ENCODE data around the gene UCP2. TPM values are rescaled to one million over a fixed set of nuclear protein-coding genes. Genes with fewer than 3 reads are reported as not detected.

Gene UCP2
- total RNA-seq, 2 donors from 2014 or later: 701 to 919 TPM

DNA sequence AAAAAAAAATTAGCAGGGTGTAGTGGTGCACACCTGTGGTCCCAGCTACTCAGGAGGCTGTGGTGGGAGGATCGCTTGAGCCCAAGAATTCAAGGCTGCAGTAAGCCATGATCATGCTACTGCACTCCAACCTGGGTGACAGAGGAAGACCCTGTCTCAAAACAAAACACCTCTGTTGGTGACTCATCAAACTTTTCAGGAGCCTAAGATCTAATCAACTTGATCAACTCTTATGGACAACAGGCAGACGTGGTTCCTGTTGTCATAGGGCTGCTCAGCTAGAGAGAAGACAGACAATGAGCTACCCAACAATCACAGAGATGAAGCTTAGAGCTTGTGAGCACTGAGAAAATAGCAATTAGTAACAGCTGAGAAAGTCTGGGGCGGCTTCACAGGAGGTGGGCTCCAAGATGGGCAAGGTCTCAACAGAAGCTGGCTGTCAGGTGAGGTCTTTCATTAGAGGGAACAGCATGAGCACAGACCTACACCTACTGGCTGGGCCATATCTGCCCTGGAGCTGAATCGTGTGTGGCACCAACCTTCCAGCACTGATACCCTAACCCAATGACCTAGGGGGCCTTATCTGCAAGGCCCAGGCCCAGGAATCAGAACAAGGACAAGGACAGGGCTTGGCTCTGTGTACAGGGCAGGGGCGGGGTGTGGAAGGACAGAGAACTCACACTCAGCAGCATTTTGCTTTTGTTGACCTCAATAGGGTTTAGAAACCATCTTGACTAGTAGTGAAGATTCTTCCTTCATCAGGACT lies 33.5 kb upstream of the UCP2 start:
- ATAC-seq (no peak), DNase-seq (no peak)
- Mint-ChIP-seq H3K27me3 (no peaks in the 10 kb centered on the region), H3K4me3 (no peak overlapping the region), H3K27ac (peak overlapping the region; percentile 100), H3K4me1 (peaks cover 45% of the 10 kb centered on the region), H3K36me3 (ENCODE audit: low read depth) (no peaks in the 10 kb centered on the region)
- peaks cover 3% of the 10 kb centered on the region for H3K9me3 ChIP-seq (ENCODE audit: control insufficient read depth, low read length, poor library complexity, severe bottlenecking)

DNA sequence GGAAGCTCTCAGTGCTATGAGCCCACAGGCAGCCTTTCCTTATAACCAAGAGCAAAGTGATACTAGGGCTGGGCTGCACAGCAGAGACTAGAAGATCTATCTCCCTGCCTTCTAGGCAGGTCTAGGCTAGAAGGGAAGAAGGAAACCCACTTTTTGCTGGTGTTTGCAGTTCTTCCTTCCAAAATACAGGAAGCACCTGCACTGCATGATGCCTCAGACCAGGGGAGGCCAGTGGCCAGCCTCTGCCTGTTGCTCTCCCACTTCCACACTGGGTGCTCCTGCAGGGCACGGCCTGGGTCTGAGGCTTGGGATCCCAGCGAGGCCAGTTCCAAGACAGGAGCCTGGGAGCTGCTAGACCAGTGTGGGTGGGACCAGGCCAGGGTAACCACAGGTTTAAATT lies 32.2 kb upstream of the UCP2 start:
- peaks cover 3% of the 10 kb centered on the region for H3K9me3 ChIP-seq (ENCODE audit: control insufficient read depth, low read length, poor library complexity, severe bottlenecking)
- Mint-ChIP-seq H3K4me3 (peak overlapping the region; percentile 50), H3K36me3 (ENCODE audit: low read depth) (no peaks in the 10 kb centered on the region), H3K27ac (peak overlapping the region; percentile 100), H3K27me3 (no peaks in the 10 kb centered on the region), H3K4me1 (peaks cover 58% of the 10 kb centered on the region)
- ATAC-seq: no peak
- no peak for DNase-seq

DNA sequence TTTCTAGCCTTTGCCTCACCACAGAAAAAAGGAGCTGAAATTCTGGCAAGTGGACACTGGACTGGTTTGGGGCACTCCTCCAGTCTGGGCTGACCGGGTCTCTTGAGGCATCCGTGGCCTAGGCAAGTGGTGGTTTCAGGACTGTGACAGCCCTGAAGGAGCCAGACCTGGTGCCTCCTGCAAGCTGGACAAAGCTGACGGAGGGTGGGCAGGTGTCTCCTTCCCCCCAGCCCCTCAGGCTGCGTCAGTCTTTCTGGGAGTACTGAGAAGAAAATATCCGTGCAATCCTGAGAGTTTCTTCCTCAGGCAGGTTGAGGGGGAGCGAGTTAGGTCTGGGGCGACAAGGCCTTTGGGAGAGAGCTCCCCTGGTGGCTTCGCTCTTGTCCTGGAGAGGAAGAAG lies 30.5 kb upstream of the UCP2 start:
- ATAC-seq: no peak

DNA sequence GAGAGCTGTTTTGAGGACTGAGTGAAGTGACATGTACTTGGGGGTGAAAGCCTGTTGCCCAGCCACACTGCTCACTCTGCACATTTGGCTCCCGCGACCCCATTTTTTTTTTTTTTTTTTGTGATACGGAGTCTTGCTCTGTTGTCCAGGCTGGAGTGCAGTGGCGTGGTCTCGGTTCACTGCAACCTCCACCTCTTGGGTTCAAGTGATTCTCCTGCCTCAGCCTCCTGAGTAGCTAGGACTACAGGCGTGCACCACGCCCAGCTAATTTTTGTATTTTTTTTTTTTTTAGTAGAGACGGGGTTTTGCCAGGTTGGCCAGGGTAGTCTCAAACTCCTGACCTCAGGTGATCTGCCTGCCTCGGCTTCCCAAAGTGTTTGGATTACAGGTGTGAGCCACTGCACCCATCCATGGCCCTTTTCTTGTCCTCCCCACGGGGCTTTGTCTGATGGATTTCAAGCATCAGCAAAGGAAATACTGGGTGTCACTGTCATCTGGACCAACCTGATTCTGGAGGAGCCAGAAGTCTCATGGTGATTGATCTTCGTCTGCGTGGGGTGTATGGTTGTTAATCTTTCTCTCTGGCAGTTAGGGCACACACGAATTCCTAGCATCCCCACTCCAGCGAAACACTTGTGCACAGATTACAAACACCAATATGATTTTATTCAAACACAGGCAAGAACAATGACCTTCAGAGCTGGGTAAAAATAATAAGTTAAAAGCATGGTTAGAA lies 29.6 kb upstream of the UCP2 start:
- DNase-seq (no peak), ATAC-seq (peak; percentile 18)
- H3K4me3 Mint-ChIP-seq: peak overlapping the region; percentile 90
- H3K36me3 Mint-ChIP-seq (ENCODE audit: low read depth): no peaks in the 10 kb centered on the region
- H3K27me3 Mint-ChIP-seq: no peaks in the 10 kb centered on the region
- peaks cover 73% of the 10 kb centered on the region for H3K4me1 Mint-ChIP-seq
- no peaks in the 10 kb centered on the region for H3K9me3 ChIP-seq (ENCODE audit: control insufficient read depth, low read length, poor library complexity, severe bottlenecking)
- peak overlapping the region; percentile 100 for H3K27ac Mint-ChIP-seq

More for the DNA sequence above, 30.5 kb upstream of the UCP2 start:
- Mint-ChIP-seq H3K27ac (peak overlapping the region; percentile 100), H3K4me3 (no peak overlapping the region), H3K4me1 (peaks cover 65% of the 10 kb centered on the region), H3K27me3 (no peaks in the 10 kb centered on the region), H3K36me3 (ENCODE audit: low read depth) (no peaks in the 10 kb centered on the region)
- no peak for DNase-seq
- H3K9me3 ChIP-seq (ENCODE audit: control insufficient read depth, low read length, poor library complexity, severe bottlenecking): peaks cover 3% of the 10 kb centered on the region

DNA sequence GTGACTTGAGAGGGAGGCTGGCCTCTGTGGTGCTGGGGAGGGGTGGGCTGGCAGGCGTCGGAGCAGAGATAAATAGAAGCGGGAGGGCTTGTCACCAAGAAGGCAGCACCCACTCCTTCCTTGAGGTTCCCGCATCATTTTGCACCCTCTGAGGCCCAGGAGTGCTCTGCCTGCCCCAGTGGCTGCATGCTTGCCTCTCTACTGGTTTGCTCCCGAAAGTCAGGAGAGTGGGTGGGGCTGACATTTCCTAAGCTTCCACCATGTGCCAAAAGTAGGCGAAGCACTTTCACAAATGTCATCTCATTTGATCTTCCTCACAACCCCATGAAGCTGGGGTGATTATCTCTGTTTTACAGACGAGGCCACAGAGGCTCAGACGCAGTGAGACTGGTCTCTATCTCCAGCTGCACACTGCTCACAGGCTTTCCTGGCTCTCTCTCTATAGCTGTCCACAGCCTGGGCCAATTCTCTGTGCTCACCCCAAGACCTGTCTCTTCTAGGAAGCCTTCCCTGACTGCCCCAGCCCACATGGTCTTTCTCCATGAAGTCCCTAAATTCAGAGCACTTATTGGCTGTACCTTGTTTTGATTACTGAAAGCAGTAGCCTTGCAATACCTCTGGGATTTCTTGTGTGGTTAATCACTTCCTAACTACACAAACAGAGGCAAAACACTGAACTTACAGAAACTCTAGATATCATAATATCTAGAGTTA lies 28.9 kb upstream of the UCP2 start:
- DNase-seq (peak in 1 of 3 donors; percentile 52), ATAC-seq (peak; percentile 85)
- Mint-ChIP-seq H3K4me3 (peak overlapping the region; percentile 90), H3K36me3 (ENCODE audit: low read depth) (no peaks in the 10 kb centered on the region), H3K4me1 (peaks cover 73% of the 10 kb centered on the region), H3K27me3 (no peaks in the 10 kb centered on the region), H3K27ac (peak overlapping the region; percentile 100)
- H3K9me3 ChIP-seq (ENCODE audit: control insufficient read depth, low read length, poor library complexity, severe bottlenecking): no peaks in the 10 kb centered on the region

DNA sequence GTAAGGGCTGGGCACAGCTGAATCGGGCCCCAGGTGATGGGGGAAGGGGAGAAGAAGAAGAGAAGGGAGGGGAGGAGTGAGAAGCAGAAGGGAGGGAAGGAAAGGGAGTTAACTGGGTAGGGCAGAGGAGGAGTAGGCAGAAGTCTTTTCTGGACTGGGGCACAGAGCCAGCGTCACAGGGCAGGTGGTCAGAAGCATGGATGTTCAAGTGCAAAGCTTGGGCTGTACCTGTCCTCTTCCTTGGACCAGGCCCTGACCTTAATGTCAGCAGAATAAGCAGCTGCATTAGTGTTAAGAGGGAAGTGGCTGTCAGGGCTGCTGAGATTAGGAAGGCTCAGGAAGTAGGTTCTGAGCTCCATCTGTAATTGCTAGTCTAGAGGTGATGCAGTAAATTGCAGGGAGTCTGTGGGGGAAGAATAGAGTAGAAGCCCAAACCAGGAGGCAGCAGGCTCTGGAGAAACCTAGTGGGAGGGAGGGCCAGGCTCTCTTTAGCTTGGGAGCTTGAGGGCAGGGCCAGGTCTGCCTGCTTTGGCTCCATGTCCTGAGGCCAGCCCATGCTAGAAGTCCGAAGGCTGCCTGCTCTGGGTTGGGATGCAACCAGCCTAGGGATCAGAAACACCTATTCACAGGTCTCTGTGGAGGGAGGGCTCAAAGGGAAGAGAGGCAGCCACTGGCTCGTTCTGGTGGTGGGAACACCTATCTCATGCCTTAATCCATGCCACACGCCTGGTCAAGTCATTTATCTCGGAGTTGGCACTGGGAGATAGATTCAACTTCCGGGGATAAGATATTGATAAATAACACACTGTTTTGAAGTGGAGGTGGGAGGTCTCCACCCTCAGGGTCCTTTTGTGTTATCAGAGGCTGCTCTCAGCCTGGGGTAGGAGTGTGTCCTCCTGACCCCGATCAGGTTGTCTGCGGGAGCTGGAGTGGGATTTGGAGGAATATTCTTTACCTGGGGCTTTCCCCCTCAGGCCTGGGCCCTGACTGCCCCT lies 28.0 kb upstream of the UCP2 start:
- no peaks in the 10 kb centered on the region for H3K9me3 ChIP-seq (ENCODE audit: control insufficient read depth, low read length, poor library complexity, severe bottlenecking)
- peak overlapping the region; percentile 100 for H3K27ac Mint-ChIP-seq
- H3K4me3 Mint-ChIP-seq: peak overlapping the region; percentile 90
- no peaks in the 10 kb centered on the region for H3K36me3 Mint-ChIP-seq (ENCODE audit: low read depth)
- ATAC-seq (no peak), DNase-seq (no peak)
- H3K4me1 Mint-ChIP-seq: peaks cover 77% of the 10 kb centered on the region
- H3K27me3 Mint-ChIP-seq: no peaks in the 10 kb centered on the region

DNA sequence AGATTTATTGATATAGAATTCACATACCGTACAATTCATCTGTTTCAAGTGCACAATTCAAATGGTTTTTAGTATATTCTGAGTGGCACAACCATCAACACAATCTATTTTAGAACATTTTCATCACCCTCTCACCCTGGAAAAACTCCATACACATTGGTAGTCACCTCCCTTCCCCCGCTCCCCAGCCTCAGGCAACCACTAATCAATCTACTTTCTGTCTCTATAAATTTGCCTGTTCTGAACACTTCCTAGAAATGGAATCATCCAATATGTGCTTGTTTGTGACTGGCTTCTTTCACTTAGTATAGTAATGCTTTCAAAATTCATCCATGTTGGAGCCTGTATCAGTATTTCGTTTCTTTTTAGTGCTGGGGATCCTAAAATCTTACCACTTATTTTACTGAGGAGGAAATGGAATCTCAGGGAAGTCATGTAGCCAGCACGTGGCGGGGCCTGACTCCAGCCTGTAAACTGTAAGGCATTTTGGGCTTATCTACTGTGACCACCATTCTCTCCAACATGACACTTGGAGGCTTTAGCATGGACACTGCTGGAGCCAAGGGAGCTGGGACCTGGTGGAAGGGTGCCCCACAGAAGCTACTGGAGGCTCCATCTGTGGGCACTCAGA lies 27.1 kb upstream of the UCP2 start:
- H3K9me3 ChIP-seq (ENCODE audit: control insufficient read depth, low read length, poor library complexity, severe bottlenecking): no peaks in the 10 kb centered on the region
- ATAC-seq: no peak
- Mint-ChIP-seq H3K27ac (peak overlapping the region; percentile 100), H3K27me3 (no peaks in the 10 kb centered on the region), H3K4me3 (peak overlapping the region; percentile 86), H3K36me3 (ENCODE audit: low read depth) (no peaks in the 10 kb centered on the region), H3K4me1 (peaks cover 78% of the 10 kb centered on the region)
- no peak for DNase-seq

DNA sequence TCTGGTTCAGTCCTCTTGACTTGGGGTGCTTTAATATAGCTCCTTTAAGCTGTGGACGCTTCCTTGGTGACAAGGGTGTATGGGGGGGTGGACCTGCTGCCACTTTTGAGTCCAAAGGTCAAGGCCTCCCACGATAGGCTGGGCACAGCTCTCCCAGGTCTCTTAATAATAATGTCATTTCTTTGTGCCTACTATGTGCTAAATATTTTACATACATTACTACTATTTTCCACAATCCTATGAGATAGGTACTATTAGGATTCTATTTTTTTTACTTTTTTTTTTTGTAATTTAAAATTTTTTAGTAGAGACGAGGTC lies 26.5 kb upstream of the UCP2 start:
- no peak for ATAC-seq
- peak overlapping the region; percentile 100 for H3K27ac Mint-ChIP-seq
- peaks cover 76% of the 10 kb centered on the region for H3K4me1 Mint-ChIP-seq
- no peaks in the 10 kb centered on the region for H3K36me3 Mint-ChIP-seq (ENCODE audit: low read depth)
- H3K4me3 Mint-ChIP-seq: no peak overlapping the region
- no peaks in the 10 kb centered on the region for H3K27me3 Mint-ChIP-seq
- no peaks in the 10 kb centered on the region for H3K9me3 ChIP-seq (ENCODE audit: control insufficient read depth, low read length, poor library complexity, severe bottlenecking)
- no peak for DNase-seq

DNA sequence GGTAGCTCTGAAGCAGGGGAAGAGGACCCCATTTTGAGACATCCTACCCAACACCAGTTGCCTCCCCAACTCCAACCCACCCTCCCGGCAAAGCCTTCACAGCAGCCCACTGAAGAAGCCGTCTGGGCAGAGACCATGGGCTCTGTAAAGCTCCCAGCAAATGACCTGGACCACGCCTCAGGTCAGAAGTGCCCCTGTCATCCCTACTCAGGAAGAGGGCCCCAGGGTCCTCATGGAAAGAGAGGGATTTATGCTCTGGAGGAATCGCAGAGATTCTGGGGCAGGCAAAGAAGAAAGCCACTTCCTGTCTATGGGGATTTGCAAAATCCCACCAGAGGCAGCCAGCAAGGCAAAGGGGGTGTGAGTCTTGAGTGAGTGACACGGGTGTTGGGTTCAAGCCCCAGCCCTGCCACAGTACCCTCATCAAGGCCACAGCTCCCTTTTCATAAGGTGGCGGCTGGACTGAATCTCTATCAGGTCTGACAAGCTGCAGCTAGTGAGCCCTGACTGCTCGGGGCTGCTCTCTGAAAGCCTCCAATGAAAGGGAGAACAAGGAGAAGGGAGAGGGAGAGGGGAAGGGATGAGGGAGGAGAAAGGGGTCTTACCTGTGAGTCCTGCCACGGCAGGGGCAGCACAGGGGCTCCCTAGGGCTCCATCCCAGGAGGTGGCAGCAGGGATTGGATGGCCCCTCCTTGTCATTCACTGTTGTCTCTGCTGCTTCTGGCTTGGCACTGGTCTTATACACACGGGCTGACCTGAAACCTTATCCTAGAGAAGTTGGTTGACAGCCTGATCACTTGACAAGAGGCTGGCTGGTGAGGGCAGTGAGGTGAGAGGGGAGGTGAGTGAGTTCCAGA lies 26.0 kb upstream of the UCP2 start, which contains the start of gene UCP3:
Gene UCP3 (minus strand): TSS at position 713 of the 857 bp plus-strand sequence. CDS start 2,043 bp downstream, outside the sequence.
- DNase-seq: no peak
- no peak for ATAC-seq

DNA sequence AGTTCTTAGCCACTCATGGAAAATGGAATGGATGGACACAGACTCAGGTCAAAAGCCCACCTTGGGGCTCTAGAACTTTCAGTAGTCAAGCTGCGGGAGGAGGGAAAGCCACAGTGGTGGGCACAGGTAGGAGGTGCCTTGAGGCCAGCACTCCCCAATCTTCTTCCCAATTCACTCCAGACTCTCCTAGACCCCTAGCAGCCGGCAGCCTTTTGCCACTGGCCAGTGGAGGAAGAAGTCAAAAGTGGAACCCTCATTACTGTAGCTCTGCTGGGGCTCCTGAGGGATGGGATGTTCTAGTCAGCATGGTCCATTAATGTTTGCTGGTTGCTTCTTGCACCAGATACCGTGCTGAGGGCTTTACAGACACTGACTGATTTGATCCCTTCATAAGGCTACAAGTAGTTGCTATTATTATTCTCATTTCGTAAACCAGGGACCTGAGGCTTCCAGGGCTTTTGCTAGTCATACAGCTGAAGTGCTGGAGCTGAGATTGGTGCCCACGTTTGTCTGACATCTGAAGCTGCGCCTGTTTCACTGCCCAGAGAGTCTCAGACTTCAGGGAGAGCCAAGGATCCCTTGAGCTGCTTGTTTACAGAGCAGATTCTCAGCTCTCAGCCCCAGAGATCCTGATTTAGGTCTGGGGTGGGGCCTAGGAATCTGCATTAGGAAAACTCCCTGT lies 25.2 kb upstream of the UCP2 start:
- ATAC-seq (no peak), DNase-seq (no peak)
- Mint-ChIP-seq H3K4me3 (no peak overlapping the region), H3K27ac (peak overlapping the region; percentile 100), H3K27me3 (no peaks in the 10 kb centered on the region), H3K36me3 (ENCODE audit: low read depth) (no peaks in the 10 kb centered on the region), H3K4me1 (peaks cover 81% of the 10 kb centered on the region)
- H3K9me3 ChIP-seq (ENCODE audit: control insufficient read depth, low read length, poor library complexity, severe bottlenecking): no peaks in the 10 kb centered on the region

More for the DNA sequence above, 26.0 kb upstream of the UCP2 start, which contains the start of gene UCP3:
- H3K27ac Mint-ChIP-seq: peak within 1 kb of the TSS; percentile 100
- H3K36me3 Mint-ChIP-seq (ENCODE audit: low read depth): no peaks in the 10 kb centered on the region
- peaks cover 76% of the 10 kb centered on the region for H3K4me1 Mint-ChIP-seq
- H3K4me3 Mint-ChIP-seq: peak within 1 kb of the TSS; percentile 86
- H3K9me3 ChIP-seq (ENCODE audit: control insufficient read depth, low read length, poor library complexity, severe bottlenecking): no peaks in the 10 kb centered on the region
- no peaks in the 10 kb centered on the region for H3K27me3 Mint-ChIP-seq

DNA sequence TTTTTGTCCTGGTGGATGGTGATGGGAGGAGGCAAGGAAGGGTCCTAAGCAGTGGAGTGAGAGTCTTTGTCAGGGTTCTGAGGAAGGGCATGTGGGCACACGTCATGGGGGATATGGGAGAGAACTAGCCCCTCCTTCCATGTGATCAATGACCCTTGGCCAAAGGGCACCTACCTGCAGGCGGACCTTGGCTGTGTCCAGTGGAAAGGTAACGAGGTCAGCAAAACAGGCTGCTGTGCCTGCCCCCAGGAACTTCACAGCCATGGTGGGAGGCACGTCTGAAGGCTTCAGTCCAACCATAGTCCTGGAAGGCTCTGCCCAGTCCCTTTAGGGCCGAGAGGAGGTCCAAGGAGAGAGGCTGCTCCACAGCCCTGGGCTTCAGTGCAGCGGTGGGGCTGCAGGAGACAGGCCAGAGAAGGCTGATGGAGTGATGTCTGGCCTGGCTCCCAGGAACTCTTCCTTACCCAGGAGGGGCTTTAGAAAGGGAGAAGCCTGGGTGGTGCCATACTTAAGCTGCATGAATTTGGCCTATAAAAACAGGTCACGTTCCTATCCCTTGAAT lies 24.2 kb upstream of the UCP2 start:
- H3K36me3 Mint-ChIP-seq (ENCODE audit: low read depth): no peaks in the 10 kb centered on the region
- ATAC-seq (no peak), DNase-seq (no peak)
- H3K4me1 Mint-ChIP-seq: peaks cover 77% of the 10 kb centered on the region
- no peaks in the 10 kb centered on the region for H3K9me3 ChIP-seq (ENCODE audit: control insufficient read depth, low read length, poor library complexity, severe bottlenecking)
- H3K4me3 Mint-ChIP-seq: peak overlapping the region; percentile 58
- no peaks in the 10 kb centered on the region for H3K27me3 Mint-ChIP-seq
- peak overlapping the region; percentile 100 for H3K27ac Mint-ChIP-seq

Data from T-helper 17 cell (primary cell).